Measurements from ENCODE around the gene ADGRV1.

DNA sequence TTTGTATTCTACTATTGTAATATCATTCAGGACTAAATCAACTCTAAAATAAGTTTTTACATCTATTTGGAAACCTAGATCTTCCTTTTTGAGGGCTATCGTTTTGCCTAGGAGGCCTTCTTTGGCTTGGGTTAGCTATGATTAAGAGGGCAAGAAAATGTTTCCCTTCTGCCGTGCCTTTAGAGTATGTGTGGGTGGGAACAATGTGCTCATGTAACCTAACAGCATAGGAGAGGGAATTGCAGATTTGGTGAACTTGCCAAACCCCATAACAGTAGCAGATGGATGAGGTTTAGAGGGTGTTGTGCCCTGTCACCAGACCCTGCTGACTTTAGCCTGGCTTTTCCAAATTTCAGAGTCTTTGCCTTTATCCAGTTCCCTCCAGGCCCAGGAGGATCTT lies 339.0 kb downstream of the ADGRV1 start:
- TF ChIP-seq POLR2A (IDR thresholded peaks at IDR 0.05) = no peak
- TF ChIP-seq, protein P1, sequence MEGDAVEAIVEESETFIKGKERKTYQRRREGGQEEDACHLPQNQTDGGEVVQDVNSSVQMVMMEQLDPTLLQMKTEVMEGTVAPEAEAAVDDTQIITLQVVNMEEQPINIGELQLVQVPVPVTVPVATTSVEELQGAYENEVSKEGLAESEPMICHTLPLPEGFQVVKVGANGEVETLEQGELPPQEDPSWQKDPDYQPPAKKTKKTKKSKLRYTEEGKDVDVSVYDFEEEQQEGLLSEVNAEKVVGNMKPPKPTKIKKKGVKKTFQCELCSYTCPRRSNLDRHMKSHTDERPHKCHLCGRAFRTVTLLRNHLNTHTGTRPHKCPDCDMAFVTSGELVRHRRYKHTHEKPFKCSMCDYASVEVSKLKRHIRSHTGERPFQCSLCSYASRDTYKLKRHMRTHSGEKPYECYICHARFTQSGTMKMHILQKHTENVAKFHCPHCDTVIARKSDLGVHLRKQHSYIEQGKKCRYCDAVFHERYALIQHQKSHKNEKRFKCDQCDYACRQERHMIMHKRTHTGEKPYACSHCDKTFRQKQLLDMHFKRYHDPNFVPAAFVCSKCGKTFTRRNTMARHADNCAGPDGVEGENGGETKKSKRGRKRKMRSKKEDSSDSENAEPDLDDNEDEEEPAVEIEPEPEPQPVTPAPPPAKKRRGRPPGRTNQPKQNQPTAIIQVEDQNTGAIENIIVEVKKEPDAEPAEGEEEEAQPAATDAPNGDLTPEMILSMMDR (IDR thresholded peaks at IDR 0.05) = no peak
- TF ChIP-seq EP300 (IDR thresholded peaks at IDR 0.05) = no peak
